ENCODE results near the gene ANTXRL.
"Not testable (repeated sequence)": the region's sequence is repeated elsewhere in the genome, so short reads cannot be mapped to it uniquely, and the experiment has no call there.

Gene ANTXRL

DNA sequence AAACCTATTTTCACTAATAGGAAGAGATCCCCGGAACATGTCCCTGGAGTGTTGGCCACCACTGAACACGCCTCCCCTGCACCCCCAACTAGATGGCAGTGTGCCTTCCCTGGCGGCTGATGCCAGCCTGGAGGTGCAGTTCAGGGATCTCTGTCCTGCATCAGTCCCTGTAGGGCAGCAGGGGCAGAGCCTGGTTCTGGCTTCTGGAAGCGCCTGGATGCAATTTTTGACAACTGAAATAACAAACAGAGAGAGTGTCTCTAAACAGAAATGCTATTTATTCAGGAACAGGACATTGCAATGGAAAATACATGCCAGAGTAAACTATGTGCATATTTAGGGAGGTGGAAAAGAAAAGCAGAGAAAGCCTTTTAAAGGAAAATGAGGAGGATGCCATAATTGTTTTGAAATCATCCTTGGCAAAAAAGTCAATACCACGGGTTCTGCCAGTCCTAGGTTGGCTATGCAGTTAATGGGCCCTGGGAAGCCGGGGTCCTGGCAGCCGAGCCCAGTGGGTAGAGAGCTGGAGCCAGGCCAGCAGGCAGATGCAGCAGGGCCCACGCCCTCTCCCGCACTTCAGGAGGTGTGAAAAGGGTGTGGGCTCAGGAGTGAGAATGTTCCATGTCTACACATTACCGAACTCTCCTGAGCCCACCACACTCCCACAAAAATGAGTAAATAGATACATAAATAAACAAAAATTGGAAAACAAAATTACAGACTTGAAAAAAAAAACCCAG, 18.5 kb downstream of the ANTXRL start:
- in situ Hi-C loops (cut with MboI; ENCODE audit: low sequenced_read_pairs), result no loop called here

GRCh38 chr10:46305986-46306385, 19.2 kb downstream of the ANTXRL start:
- in situ Hi-C loops (cut with MboI; ENCODE audit: low sequenced_read_pairs), result no loop called here

- in situ Hi-C loops (cut with MboI; ENCODE audit: low sequenced_read_pairs), result no loop called here
These were observed 19.9 kb downstream of the ANTXRL start for GRCh38 chr10:46306516-46307184.

DNA sequence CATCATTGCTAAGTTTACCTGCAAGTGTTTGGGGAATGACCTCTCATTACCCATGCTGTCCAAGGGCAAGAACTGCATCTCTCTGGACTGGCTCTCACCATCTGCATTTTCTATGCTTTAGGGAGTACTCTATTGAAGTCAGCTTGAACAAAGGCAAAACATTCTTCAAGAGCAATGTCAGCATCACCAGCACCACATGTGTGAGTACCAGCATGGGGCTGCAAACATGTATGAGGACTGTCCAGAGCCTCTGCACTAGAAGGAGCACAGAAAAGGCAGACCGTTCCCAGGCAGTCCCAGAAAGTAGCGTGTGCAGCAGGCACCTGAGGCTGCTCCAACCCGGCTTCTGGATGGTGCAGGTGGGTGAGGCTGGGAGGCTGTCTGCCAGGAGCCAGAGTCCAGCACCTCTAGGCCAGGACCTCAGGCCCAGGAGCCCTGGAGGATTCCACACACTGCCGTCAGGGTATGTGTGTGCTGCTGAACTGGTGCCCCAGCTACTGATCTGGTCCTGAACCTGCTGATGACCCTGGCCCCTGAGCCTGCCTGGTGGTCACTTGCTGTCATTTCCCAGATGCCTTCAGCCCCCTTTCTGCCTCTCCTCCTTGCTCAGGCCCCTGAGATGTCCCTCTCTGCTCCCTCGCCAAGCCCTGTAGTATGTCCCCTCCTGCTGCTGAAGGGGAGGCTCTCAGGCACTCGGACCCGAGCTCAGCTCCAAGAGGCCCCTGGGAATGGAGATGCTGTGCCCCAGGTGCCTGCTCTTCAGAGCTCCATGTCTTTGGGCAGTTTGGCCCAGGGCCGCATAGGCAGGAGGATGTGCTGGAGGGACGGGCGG, 20.7 kb downstream of the ANTXRL start:
- in situ Hi-C loops (cut with MboI; ENCODE audit: low sequenced_read_pairs), result no loop called here

GRCh38 chr10:46308113-46308415, 21.3 kb downstream of the ANTXRL start:
- in situ Hi-C loops (cut with MboI; ENCODE audit: low sequenced_read_pairs), result no loop called here

GRCh38 chr10:46308666-46309450, 22.1 kb downstream of the ANTXRL start:
- in situ Hi-C loops (cut with MboI; ENCODE audit: low sequenced_read_pairs), result no loop called here

DNA sequence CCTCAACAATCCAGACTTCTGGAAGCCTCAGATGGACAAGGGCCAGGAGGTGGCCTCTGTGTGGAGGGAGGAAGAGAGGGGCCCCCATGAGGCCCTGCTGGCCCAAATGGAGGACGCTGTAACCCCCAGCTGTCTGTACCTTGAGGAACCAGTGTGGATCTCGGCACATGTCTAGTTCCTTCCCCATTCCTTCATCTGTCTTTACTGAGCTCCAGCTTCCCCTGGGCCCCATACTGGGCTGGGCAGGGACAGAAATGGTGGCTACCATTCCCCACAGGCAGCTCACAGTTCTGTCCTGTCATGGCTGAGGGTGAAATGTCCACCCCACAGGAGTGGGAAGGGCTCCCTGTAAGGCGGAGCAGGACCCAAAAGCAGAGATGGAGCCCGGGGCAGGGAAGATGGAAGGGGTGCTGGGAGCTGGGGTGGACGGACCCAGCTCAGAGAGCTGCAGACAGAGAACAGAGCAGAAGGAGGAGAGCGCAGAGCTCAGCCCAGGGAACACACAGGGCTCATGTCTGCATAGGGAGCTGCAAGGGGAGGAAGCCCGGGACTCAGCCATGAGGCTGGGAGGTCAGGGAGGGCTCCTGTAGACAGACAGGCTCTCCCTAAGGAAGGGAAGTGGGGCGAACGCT, 22.8 kb downstream of the ANTXRL start:
- in situ Hi-C loops (cut with MboI; ENCODE audit: low sequenced_read_pairs), result no loop called here

DNA sequence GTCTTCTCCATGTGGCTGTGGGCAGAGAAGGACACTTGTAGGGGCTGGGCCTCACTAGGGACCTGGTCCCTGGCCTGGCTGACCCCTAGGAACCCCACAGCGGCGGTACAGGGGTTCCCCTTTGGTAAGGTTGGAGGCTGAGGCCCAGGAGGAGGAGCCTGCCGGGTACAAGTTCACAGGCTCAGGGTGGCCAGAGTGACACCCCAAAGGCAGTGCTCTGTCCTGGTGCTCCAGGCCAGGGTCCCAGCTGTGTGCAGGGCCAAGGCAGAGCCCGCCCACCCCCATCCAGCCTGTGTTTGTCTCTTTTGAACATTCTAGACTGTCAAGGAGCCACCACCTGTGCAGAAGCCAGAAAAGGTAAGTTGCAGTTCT, 23.3 kb downstream of the ANTXRL start:
- in situ Hi-C loops (cut with MboI; ENCODE audit: low sequenced_read_pairs), result no loop called here

DNA sequence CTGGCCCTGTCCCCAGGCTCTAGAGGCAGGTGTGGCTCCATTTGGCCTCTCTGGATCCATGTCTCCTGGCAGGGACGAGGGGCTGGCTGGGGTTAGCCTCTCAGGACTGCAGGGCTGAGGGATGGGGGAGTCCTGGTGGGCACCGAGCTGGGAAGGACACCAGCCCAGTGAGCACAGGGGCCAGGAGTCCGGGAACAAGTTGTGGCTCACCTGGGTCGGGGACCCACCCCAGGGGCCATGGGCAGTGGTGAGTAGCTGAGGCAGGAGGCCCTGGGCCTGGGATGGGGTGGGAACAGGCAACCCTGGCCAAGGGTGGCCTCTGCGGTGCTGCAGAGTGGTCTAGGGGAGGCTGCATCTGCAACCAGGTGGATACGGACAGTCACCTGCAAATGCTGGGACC, 24.1 kb downstream of the ANTXRL start:
- in situ Hi-C loops (cut with MboI; ENCODE audit: low sequenced_read_pairs), result no loop called here

DNA sequence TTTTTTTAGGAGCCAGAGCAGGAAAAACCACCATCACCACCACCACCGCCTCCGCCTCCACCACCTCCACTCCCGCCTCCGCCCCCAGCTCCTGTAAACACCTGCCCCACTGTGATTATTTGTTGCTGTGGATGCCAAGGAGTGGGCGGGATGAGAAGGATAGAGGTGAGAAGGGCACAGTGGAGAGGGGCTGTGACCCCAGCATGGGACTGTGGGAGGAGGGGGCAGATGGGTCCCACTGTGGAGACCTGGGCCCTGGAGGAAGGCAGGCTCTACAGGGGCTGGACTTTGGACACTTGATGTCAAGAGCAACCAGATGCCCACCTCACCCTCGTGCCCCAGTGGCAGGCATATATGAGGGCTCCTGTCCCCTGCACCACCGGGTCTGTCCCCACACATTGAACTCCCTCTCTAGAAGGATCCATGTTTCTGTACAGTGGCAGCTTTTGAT, 24.7 kb downstream of the ANTXRL start:
- in situ Hi-C loops (cut with MboI; ENCODE audit: low sequenced_read_pairs), result no loop called here

- in situ Hi-C loops (cut with MboI; ENCODE audit: low sequenced_read_pairs), result not testable (repeated sequence)
These were observed 25.2 kb downstream of the ANTXRL start for GRCh38 chr10:46311961-46312431.

DNA sequence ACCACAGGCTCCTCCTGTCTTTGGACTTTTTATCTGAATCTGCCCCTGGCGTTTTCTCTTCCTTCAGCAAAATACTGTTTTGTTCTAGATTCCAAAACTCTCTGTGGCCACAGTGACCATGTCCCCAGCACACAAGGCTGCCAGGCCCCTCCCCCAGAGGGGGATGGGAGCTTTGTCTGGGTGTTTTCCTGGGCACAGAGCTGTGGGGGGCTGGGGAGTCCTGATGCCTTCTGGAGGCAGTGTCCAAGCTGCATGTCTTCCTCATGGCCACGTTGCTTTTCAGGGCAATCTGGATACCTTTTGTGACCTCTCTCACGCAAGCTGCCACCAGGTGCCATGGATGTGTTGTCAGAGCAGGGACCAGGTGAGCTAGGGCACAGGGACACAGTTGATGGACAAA, 26.2 kb downstream of the ANTXRL start:
- in situ Hi-C loops (cut with MboI; ENCODE audit: low sequenced_read_pairs), result no loop called here

GRCh38 chr10:46314071-46314470, 27.3 kb downstream of the ANTXRL start:
- in situ Hi-C loops (cut with MboI; ENCODE audit: low sequenced_read_pairs), result no loop called here

- in situ Hi-C loops (cut with MboI; ENCODE audit: low sequenced_read_pairs), result not testable (repeated sequence)
These were observed 28.5 kb downstream of the ANTXRL start for GRCh38 chr10:46315071-46315860.

DNA sequence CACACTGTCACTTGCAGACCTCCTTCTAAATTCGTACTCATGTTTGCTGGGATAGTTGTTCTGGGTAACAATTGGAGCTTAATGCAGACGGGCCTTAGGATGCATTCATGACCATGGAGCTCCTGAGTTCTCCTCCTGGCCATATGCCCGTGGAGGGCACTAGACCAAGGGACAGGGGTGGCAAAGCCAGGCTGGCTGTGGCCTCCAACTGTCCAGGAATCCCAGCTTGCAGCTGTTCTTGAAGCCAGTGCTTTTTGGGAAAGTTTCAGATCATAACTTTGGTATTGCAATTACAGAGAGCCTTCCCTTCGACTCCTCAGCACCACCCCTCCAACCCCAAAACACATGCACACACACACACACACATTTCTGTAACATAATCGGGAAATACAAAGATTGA, 30.6 kb downstream of the ANTXRL start:
- in situ Hi-C loops (cut with MboI; ENCODE audit: low sequenced_read_pairs), result no loop called here

- in situ Hi-C loops (cut with MboI; ENCODE audit: low sequenced_read_pairs), result no loop called here
These were observed 31.1 kb downstream of the ANTXRL start for GRCh38 chr10:46317889-46318288.

DNA sequence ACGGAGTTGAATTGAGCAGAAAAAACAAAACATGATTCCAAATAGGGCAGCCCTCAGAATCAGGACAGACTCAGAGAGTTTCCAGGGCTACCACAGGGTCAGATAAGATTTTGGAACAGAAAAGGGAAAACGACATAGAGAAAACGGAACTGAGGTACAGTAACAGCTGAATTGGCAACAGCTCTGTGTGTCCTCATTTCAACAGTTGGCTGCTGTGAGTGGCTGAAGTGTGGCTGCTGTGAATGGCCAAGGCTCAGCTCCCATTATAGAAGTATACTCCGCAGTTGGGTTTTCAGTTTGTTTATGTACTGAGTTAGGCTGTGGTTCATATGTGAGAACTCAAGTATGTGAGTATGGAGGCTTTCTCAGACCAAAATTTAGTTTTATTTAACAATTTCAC, 32.0 kb downstream of the ANTXRL start:
- in situ Hi-C loops (cut with MboI; ENCODE audit: low sequenced_read_pairs), result no loop called here

DNA sequence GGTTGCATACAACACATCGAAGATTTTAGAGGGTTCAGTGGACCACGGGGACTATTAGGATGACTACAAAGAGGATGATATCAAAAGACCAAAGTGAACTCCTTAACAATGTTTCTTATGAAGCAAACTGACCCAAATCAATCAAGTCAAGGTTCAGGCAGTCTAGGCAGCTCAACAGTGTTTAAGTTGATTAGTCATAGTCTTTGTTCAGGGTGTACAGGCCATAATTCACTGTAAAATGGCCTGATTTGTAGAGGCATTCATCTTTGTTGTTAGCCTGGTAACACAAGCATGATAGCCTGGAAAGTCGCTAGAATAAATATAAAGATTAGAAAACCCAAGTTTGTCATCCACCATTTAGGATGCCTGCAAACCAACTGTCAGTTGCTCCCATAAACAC, 32.6 kb downstream of the ANTXRL start:
- in situ Hi-C loops (cut with MboI; ENCODE audit: low sequenced_read_pairs), result no loop called here

DNA sequence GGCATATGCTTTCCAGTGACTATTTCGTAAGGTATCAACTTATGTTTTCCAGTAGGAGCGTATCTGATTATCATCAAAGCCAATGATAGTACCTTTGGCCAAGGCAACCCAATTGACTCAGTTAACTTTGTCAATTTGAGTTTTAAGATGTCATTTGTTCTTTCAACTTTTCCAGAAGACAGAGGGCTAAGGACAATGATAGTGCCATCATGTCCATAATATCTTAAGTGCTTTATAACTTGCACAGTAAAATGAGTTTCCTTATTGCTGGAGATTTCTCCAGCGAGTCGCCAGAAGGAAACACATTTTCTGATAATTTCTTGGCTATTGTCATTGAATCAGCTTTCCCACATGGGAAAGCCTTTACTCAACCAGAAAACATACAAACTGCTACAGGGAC, 35.0 kb downstream of the ANTXRL start:
- in situ Hi-C loops (cut with MboI; ENCODE audit: low sequenced_read_pairs), result no loop called here

GRCh38 chr10:46323176-46323575, 36.4 kb downstream of the ANTXRL start:
- in situ Hi-C loops (cut with MboI; ENCODE audit: low sequenced_read_pairs), result no loop called here

Data from HL-60/S4 treated with retinoic acid at 250 ng/mL for 4 days and 3 days (cell line).